Stimulated activated CD4-positive, alpha-beta T cell treated with anti-CD3 and anti-CD28 coated beads, Interleukin-12 subunit alpha, Interleukin-12 subunit beta, amount 100 ng/mL, for 4 hours (primary cell): ENCODE data around the gene SOX15.
"Not testable (repeated sequence)": the region's sequence is repeated elsewhere in the genome, so short reads cannot be mapped to it uniquely, and the experiment has no call there.

Experiments
- DNase-seq: peaks from one replicate; pipeline ENCODE4 v3.0.0-alpha.2; 2020

Gene SOX15

GRCh38 chr17:7589891-7590691 lies at the start of gene SOX15:
TSS of gene SOX15 (minus strand) at chr17:7590094. CDS start at chr17:7589676, 418 bp downstream.
- DNase-seq, result no peak

DNA sequence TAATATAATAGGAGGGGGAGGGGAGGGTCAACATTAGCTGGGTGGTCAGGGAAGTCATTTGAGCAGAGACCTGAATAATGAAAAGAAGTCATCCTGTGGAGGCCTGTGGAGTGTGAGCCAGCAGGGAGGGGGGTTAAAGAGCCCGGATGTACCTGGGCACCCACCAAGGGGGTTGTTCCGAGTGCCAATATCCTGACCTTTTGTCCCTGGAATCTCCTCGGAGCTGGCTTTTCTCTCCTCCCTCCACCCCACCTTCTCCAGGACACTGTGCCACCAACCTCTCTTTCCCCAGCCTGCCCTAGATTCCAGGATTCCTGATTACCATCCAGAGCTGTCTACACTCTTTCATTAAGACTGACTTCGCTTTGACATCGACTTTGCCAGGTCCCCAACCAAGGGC lies 46.3 kb upstream of the SOX15 start:
- no peak for DNase-seq

DNA sequence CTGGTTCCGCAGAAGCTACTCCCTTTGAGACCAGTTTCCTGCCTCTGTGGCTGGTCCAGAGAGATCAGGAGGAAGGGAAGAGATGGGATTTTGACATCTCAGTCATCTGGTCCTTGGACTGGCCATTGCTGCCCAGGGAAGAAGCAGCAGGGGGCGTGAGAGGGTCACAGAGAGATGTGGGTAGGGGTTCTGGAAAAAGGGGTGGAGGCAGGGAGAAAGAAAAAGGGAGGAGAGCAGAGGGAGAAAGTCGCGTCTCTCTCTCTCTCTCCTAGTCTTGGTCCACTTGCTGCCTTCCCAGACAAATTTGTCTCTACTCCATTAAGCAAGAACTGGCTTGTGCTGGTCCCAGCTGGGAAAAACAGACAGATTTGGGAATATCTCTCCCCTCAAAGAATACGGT lies 44.5 kb upstream of the SOX15 start:
- DNase-seq, result no peak

DNA sequence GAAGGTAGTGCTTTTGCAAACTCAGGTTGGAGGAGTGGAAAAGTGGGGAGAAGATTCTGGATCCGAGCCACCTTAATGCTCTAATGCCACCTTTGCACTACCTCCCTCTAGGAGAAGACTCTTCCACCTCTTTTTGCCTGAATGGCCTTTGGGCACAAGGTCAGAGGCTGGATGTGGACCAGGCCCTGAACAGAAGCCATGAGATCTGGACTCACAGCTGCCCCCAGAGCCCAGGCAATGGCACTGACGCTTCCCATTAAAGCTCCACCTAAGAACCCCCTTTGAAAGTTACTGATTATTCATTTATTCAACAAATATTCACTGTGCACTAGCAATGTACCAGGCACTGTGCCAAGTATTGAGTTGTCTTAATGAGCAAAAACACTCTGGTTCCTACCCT lies 43.2 kb upstream of the SOX15 start:
- DNase-seq, result no peak

- no peak for DNase-seq
These were observed 42.6 kb upstream of the SOX15 start for GRCh38 chr17:7632492-7632894.

GRCh38 chr17:7631398-7632380 lies 41.8 kb upstream of the SOX15 start:
- no peak for DNase-seq

GRCh38 chr17:7629939-7630571 lies 40.2 kb upstream of the SOX15 start, which contains the start of gene SHBG:
TSS of gene SHBG (plus strand) at chr17:7630135. CDS start at chr17:7630173, 38 bp downstream.
- DNase-seq, result no peak

GRCh38 chr17:7627250-7628121 lies 37.6 kb upstream of the SOX15 start, which contains the start of gene SAT2:
TSS of gene SAT2 (minus strand) at chr17:7627821. CDS start at chr17:7627635, 186 bp downstream.
- peak; percentile 79 for DNase-seq

DNA sequence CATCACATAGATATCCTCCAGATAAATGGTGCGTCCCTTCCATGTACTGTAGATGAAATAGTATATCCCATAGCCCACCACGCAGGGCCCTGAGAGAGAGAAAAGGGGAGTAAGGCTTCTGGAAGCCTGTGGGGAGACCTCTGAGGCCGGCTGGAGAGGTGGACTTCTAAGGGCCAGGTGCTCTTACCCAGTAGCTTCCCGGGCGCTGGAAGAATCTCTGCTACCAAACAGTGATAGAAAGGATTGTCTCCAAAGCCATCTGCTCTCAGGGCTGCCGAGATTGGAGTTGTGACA lies 37.0 kb upstream of the SOX15 start:
- no peak for DNase-seq

DNA sequence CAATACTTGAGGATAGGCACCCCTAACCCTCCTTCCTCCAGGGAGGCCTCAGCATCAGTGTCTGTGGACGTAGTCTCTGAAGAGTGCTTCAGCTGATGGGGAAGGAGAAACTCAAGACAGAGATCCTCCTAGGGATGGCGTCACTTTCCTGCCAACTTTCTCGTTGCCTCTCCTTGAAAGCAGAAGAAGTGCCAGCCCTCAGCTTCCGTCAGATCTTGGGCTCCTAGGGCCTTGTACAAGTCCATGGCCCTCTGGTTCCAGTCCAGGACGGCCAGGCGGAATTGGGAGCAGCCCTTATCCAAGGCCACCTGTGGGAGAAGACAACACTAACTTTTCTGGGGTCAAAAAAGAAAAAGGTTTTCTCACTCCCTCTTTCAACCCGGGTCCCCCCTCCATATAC lies 36.4 kb upstream of the SOX15 start:
- no peak for DNase-seq

DNA sequence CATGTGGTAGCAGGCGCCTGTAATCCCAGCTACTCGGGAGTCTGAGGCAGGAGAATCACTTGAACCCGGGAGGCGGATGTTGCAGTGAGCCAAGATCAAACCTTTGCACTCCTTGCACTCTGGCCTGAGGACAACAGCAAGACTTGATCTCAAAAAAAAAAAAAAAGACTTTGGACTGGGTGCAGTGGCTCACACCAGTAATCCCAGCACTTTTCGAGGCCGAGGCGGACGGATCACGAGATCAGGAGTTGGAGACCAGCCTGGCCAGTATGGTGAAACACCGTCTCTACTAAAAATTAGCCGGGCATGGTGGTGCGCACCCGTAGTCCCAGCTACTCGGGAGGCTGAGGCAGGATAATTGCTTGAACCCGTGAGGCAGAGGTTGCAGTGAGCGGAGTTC lies 35.9 kb upstream of the SOX15 start:
- DNase-seq, result not testable (repeated sequence)

DNA sequence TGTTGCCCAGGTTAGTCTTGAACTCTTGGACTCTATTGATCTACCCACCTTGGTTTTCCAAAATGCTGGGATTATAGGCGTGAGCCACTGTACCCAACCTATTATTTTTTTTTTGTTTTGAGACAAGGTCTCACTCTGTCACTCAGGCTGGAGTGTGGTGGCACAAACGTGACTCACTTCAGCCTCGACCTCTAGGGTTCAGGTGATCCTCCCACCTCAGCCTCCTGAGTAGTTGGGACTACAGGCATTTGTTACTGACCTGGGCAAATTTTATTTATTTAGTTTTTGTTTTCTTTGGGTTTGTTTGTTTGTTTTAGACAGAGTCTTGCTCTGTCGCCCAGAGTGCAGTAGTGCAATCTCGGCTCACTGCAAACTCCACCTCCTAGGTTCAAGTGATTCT lies 33.8 kb upstream of the SOX15 start:
- DNase-seq, result no peak

GRCh38 chr17:7620835-7621234 lies 30.9 kb upstream of the SOX15 start:
- DNase-seq, result no peak

DNA sequence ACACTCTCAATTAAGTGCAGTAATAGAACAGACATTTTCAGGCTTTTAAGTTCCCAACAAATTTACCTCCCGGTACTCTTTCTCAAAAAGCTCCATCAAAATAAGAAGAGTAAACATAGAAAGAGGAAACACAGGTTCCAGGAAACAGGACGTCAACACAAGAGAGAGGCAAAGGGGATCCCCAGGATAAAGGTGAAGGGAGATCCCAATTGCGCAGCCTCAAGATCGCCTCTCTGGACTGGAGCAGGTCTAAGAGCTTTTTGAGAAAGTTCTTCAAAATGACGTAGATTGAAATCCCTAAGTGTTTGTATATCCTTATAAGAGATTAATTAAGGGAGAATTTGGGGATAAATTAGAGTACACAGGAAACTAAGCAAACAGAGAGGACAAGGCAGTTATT lies 28.7 kb upstream of the SOX15 start:
- DNase-seq, result no peak

DNA sequence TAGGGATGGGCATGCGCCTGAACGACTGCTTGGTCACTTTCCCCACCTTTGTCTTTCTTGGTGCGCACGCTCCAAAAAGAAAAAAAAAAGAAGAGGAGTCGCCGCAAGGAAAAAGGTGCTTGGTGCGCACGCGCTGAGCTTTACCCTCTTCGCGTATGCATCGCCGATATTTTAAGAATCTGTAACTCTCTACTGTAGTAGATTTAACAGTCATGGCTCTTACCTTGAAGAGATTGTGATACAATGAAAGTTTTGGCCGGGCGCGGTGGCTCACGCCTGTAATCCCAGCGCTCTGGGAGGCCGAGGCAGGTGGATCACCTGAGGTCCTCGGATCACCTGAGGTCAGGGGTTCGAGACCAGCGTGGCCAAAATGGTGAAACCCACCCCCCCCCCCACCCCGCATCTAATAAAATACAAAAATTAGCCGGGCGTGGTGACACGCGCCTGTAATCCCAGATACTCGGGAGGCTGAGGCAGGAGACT lies 25.4 kb upstream of the SOX15 start:
- DNase-seq, result no peak

DNA sequence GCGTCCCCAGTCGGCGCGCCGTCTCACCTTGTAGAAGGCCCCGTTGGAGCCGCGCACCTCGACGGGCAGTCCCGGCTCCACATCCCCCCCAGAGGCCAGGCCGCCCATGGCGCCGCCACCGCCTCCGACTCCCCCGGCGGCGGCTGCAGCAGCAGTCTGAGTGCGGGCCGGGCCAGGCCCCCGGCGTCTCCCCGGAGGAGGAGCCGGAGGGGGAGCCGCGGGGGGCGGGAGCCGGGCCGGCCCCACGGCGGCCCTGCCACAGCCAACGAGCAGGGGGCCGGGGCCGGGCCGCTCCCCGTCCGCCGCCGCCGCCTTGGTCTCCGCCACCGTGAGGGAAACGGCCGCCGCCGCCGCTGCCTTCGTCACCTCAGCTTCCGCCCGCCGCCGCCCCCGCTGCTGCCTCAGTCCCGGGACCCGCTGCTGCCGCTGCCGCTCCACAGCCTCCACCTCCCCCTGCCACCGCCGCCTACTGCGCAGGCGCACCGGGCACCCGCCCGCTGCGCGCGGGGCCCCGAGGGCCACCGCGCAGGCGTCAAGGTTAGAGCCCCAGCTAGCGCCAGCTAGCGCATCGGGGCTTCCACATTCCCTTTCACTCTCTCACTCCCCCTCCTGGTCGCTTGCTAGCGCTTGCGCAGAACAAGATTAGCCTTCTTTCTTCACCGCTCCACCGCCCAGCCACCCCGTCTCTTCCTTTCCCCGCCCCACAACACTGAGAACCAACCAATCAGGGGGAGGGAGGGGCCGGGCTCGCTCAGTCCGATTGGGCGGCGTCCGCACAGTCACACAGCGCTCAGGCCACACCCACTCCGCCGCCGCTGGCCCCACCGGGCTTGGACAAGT lies 24.8 kb upstream of the SOX15 start, which contains the start of gene FXR2:
FXR2 (minus strand) TSS at position 473 of the 840 bp plus-strand sequence; CDS start at position 108, 365 bp downstream.
- peak; percentile 99 for DNase-seq

DNA sequence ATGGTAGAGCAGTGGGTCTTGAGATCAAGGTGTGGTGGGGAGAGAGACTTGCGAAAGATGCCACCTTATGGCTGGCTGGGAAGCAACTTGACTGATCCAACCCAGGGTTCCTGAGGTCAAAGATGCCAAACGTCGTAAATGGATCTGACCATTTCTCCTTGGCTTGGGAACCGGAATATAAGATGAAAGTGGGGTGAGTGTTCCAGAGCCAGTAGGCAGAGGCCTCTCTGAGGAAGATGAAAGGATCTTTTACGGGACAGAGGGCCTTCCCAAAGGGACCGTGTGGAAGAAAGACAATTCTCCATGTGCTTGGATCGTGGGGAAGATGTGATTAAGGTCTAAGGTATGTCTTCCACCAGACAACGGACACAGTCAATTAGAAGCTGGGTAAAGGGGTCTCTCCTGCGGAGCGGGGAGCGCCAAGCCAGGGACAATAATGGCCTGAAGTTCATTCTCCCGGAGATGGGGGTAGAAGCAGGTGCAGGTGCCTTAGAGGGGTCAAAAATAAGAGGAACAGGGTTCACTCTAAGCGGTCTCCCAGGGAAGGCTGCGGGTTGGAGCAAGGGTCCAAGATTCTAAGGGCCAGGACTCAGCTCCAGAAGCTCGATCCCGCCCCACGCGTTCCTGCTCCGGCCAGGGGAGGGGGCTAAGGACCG lies 24.0 kb upstream of the SOX15 start:
- no peak for DNase-seq

DNA sequence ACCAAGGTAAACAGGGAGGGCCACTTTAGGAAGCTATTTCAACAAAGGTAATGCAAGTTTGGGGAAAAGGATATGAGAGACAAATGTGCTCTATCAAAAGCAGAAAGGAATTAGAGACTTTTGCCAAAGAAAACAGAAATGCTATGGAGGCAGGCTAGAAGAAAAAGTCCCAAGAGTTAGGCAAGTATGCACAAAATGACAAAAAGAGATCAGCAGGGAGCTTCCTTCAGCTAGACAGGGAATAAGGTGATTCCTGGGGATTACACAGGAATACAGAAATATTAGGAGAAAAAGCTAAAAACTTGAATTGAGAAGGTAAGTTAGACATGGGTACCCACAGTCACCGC lies 22.4 kb upstream of the SOX15 start:
- no peak for DNase-seq

GRCh38 chr17:7611635-7612293 lies 21.9 kb upstream of the SOX15 start:
- DNase-seq, result no peak

- DNase-seq, result no peak
These were observed 20.7 kb upstream of the SOX15 start for GRCh38 chr17:7610641-7611040.
